ENCODE data around the gene UGT1A1.

UGT1A1 gene

DNA sequence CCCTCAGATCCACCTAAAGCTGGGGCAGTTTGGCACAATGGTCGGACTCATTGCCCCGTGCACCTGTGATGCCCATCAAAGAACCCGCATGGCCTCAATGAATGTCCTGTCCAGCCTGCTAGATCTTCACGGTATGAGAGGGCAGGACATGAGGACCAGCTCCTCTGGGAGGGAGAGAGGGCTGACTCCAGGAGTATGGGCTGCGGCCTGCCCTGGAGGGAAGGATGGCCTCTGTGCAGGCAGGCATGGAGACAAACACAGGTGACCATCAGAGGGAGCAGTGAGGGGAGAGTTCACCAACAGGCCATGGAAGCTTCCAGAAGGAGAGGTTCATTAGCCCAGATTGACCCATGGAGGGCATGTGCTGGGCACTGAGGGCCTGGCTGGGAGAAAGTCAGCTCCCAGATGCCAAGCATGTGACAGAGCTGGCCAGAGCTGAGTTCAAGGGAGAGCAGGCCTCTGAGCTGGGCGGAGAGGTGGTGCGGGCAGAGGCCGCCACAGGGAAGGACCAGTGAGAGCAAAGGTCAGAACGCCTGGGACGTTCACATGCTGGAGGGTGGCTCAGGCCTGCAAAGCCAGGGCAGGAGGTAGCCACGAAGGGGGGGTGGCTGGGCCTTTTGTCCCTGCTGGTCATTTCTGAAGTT lies 58.0 kb downstream of the UGT1A1 start:
- no peaks in the 10 kb centered on the region for H3F3A ChIP-seq (ENCODE audit: control insufficient read depth, insufficient read depth)
- H4K20me1 ChIP-seq (ENCODE audit: control insufficient read depth, insufficient read depth, low read depth, low read length): no peaks in the 10 kb centered on the region
- peaks cover 5% of the 10 kb centered on the region; the same call in 1 of the 2 replicates for H3K9me3 ChIP-seq (ENCODE audit: control insufficient read depth, insufficient read depth, low read length)
- no peaks in the 10 kb centered on the region for H3K36me3 ChIP-seq (ENCODE audit: control insufficient read depth, low read length)
- TF ChIP-seq EZH2phosphoT487 (IDR thresholded peaks at IDR 0.05; ENCODE audit: borderline replicate concordance, low read length): no peak
- TF ChIP-seq, protein P1, sequence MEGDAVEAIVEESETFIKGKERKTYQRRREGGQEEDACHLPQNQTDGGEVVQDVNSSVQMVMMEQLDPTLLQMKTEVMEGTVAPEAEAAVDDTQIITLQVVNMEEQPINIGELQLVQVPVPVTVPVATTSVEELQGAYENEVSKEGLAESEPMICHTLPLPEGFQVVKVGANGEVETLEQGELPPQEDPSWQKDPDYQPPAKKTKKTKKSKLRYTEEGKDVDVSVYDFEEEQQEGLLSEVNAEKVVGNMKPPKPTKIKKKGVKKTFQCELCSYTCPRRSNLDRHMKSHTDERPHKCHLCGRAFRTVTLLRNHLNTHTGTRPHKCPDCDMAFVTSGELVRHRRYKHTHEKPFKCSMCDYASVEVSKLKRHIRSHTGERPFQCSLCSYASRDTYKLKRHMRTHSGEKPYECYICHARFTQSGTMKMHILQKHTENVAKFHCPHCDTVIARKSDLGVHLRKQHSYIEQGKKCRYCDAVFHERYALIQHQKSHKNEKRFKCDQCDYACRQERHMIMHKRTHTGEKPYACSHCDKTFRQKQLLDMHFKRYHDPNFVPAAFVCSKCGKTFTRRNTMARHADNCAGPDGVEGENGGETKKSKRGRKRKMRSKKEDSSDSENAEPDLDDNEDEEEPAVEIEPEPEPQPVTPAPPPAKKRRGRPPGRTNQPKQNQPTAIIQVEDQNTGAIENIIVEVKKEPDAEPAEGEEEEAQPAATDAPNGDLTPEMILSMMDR (IDR thresholded peaks at IDR 0.05; ENCODE audit: low read depth, low read length, poor library complexity, severe bottlenecking): no peak
- H3K4me3 ChIP-seq (ENCODE audit: low read length): no peak overlapping the region
- no peak overlapping the region for H3K4me2 ChIP-seq (ENCODE audit: low read length)
- H3K27me3 ChIP-seq (ENCODE audit: control insufficient read depth, low read length): no peaks in the 10 kb centered on the region
- H3K4me1 ChIP-seq (ENCODE audit: control insufficient read depth, low read length): no peaks in the 10 kb centered on the region
- H3K27ac ChIP-seq (ENCODE audit: low read depth, low read length): no peak overlapping the region
- no peaks in the 10 kb centered on the region for H3K79me2 ChIP-seq (ENCODE audit: control insufficient read depth, low read length)
- no peaks in the 10 kb centered on the region for H3K9me2 ChIP-seq (replicated peaks; ENCODE audit: control insufficient read depth, low read length)

GRCh38 chr2:233818639-233819621 lies 58.9 kb downstream of the UGT1A1 start:
- TF ChIP-seq, protein P1 (IDR thresholded peaks at IDR 0.05; ENCODE audit: low read depth, low read length, poor library complexity, severe bottlenecking): no peak
- TF ChIP-seq EZH2phosphoT487 (IDR thresholded peaks at IDR 0.05; ENCODE audit: borderline replicate concordance, low read length): no peak
- Histone ChIP-seq H3K36me3 (ENCODE audit: control insufficient read depth, low read length) (no peaks in the 10 kb centered on the region), H4K20me1 (ENCODE audit: control insufficient read depth, insufficient read depth, low read depth, low read length) (no peaks in the 10 kb centered on the region)

DNA sequence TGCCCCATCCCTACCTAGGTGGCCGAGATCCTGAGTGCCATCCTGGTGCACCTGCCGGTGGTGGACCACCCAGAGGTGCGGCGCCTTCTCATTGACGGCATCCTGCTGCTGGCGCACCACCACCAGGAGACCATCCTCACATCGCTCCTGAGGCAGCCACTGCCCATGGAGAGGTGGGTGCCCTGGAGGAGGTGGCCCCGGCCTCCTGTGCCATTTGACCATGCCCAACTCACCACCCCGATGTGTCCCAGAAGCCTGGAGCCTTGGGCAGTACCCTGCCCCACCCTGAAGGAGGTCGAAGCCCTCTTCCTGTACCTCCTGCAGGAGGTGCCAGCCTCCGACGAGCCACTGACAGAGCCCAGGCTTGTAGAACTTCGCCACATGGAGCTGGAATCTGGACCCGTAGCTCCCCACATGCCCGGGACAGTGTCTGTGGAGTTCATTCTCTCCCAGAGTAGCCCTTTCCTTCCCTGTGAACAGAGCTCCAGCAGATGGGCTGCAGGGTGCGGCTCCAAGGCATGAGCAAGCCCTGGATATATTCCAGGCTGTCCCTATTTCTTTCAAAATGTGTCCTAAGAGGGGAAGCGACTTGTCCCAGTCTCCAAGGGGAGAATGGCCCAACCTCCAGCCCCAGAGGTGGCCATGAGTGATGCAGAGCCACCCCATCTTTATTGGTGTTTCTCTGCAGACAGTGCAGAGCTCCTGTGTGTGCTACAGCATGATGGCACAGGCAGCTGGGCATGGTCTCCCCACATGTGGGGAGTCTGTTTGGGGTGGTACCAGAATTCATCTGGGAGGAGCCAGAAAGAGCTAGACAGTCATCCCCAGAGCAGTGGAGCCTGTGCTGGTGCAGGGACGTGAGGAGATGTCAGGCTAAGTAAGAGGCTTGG lies 60.1 kb downstream of the UGT1A1 start:
- Histone ChIP-seq H3K9me3 (ENCODE audit: control insufficient read depth, insufficient read depth, low read length) (no peaks in the 10 kb centered on the region), H3K27me3 (ENCODE audit: control insufficient read depth, low read length) (no peaks in the 10 kb centered on the region), H3K4me3 (ENCODE audit: low read length) (no peak overlapping the region), H3K4me2 (ENCODE audit: low read length) (no peak overlapping the region), H3K36me3 (ENCODE audit: control insufficient read depth, low read length) (no peaks in the 10 kb centered on the region), H3K79me2 (ENCODE audit: control insufficient read depth, low read length) (no peaks in the 10 kb centered on the region), H4K20me1 (ENCODE audit: control insufficient read depth, insufficient read depth, low read depth, low read length) (no peaks in the 10 kb centered on the region), H3F3A (ENCODE audit: control insufficient read depth, insufficient read depth) (no peaks in the 10 kb centered on the region), H3K27ac (ENCODE audit: low read depth, low read length) (no peak overlapping the region), H3K9me2 (replicated peaks; ENCODE audit: control insufficient read depth, low read length) (no peaks in the 10 kb centered on the region), H3K4me1 (ENCODE audit: control insufficient read depth, low read length) (no peaks in the 10 kb centered on the region)
- TF ChIP-seq, protein P1 (IDR thresholded peaks at IDR 0.05; ENCODE audit: low read depth, low read length, poor library complexity, severe bottlenecking): no peak
- no peak for TF ChIP-seq EZH2phosphoT487 (IDR thresholded peaks at IDR 0.05; ENCODE audit: borderline replicate concordance, low read length)

More at GRCh38 chr2:233818639-233819621, 58.9 kb downstream of the UGT1A1 start:
- Histone ChIP-seq H3K4me1 (ENCODE audit: control insufficient read depth, low read length) (no peaks in the 10 kb centered on the region), H3K9me2 (replicated peaks; ENCODE audit: control insufficient read depth, low read length) (no peaks in the 10 kb centered on the region), H3K4me2 (ENCODE audit: low read length) (no peak overlapping the region), H3K79me2 (ENCODE audit: control insufficient read depth, low read length) (no peaks in the 10 kb centered on the region), H3K27ac (ENCODE audit: low read depth, low read length) (no peak overlapping the region), H3F3A (ENCODE audit: control insufficient read depth, insufficient read depth) (no peaks in the 10 kb centered on the region), H3K4me3 (ENCODE audit: low read length) (no peak overlapping the region), H3K9me3 (ENCODE audit: control insufficient read depth, insufficient read depth, low read length) (peaks cover 3% of the 10 kb centered on the region; the same call in 1 of the 2 replicates), H3K27me3 (ENCODE audit: control insufficient read depth, low read length) (no peaks in the 10 kb centered on the region)

All from DOHH2 (cell line).